GM18861 (cell line): Measurements from ENCODE around the gene SCFD2.

Experiments
- ATAC-seq: cut with Tn5 transposase; IDR thresholded peaks from one replicate; pipeline ENCODE4 v1.9.1; 2021; ENCODE audit not compliant: unreplicated experiment

The SCFD2 gene

GRCh38 chr4:52966781-52967180 lies 399.1 kb downstream of the SCFD2 start:
- no peak for ATAC-seq

GRCh38 chr4:52966172-52966571 lies 399.7 kb downstream of the SCFD2 start:
- ATAC-seq = no peak

- no peak for ATAC-seq
These were observed 401.2 kb downstream of the SCFD2 start for GRCh38 chr4:52964561-52965101.

GRCh38 chr4:52964011-52964410 lies 401.9 kb downstream of the SCFD2 start:
- ATAC-seq = no peak

GRCh38 chr4:52962721-52963120 lies 403.1 kb downstream of the SCFD2 start:
- ATAC-seq = no peak

GRCh38 chr4:52961666-52962412 lies 404.0 kb downstream of the SCFD2 start:
- no peak for ATAC-seq

- ATAC-seq = no peak
These were observed 406.3 kb downstream of the SCFD2 start for GRCh38 chr4:52959541-52959940.

GRCh38 chr4:52957835-52958631 lies 407.8 kb downstream of the SCFD2 start:
- no peak for ATAC-seq

- no peak for ATAC-seq
These were observed 408.6 kb downstream of the SCFD2 start for GRCh38 chr4:52957220-52957686.

GRCh38 chr4:52956691-52957090 lies 409.2 kb downstream of the SCFD2 start:
- ATAC-seq = no peak

GRCh38 chr4:52954560-52955170 lies 411.2 kb downstream of the SCFD2 start:
- ATAC-seq = no peak

GRCh38 chr4:52952540-52952939 lies 413.3 kb downstream of the SCFD2 start:
- no peak for ATAC-seq

- ATAC-seq = no peak
These were observed 414.8 kb downstream of the SCFD2 start for GRCh38 chr4:52951016-52951415.

GRCh38 chr4:52950226-52950625 lies 415.6 kb downstream of the SCFD2 start:
- ATAC-seq = no peak

- no peak for ATAC-seq
These were observed 416.5 kb downstream of the SCFD2 start for GRCh38 chr4:52949336-52949735.

GRCh38 chr4:52948057-52948423 lies 417.8 kb downstream of the SCFD2 start:
- no peak for ATAC-seq

GRCh38 chr4:52947401-52948056 lies 418.3 kb downstream of the SCFD2 start:
- no peak for ATAC-seq

GRCh38 chr4:52946855-52947254 lies 419.0 kb downstream of the SCFD2 start:
- no peak for ATAC-seq

- ATAC-seq = no peak
These were observed 419.9 kb downstream of the SCFD2 start for GRCh38 chr4:52945982-52946381.

- ATAC-seq = no peak
These were observed 420.4 kb downstream of the SCFD2 start for GRCh38 chr4:52945326-52945898.

GRCh38 chr4:52943677-52944076 lies 422.2 kb downstream of the SCFD2 start:
- no peak for ATAC-seq
